IMR-90 (cell line): ENCODE data around the gene MRPS18A. TPM values are rescaled to one million over a fixed set of nuclear protein-coding genes. Genes with fewer than 3 reads are reported as not detected.

Experiments
- ATAC-seq: fragments of 200-7000 bp; cut with Tn5 transposase; 2 replicates; pipeline ENCODE4 v1.9.1; 2020; ENCODE audit warnings: low read depth, mild to moderate bottlenecking, moderate library complexity
- BruUV-seq: library from RNA; stranded (reverse); fragments of 400-500 nt; replicated peaks from 2 replicates; lab custom pipeline; 2021; lab: Mats Ljungman, UMichigan
- CTCF ChIA-PET: fragments of 300-600 bp; formaldehyde crosslinking; extraction: SDS; loops from one replicate; lab custom pipeline; 2021; ENCODE audit warnings: antibody characterized with exemption; lab: Yijun Ruan, JAX
- POLR2A ChIA-PET: fragments of 300-600 bp; sonication (Branson Sonifier 250); formaldehyde crosslinking; loops from one replicate; lab custom pipeline; 2022; ENCODE audit warnings: antibody characterized with exemption; ENCODE audit not compliant: unreplicated experiment; lab: Charles Lee
- DNase-seq: peaks from one replicate; pipeline ENCODE4 v3.0.0; 2013
- H2AFZ ChIP-seq: replicated peaks from 2 replicates; pipeline ENCODE3; 2013; ENCODE audit warnings: low read length, mild to moderate bottlenecking; ENCODE audit not compliant: poor library complexity
- H2AK5ac ChIP-seq: 2 replicates; pipeline ENCODE4 v1.6.1; 2013; ENCODE audit warnings: low read depth, low read length, inconsistent platforms
- H2AK9ac ChIP-seq: replicated peaks from 2 replicates; pipeline ENCODE3; 2013; ENCODE audit warnings: mild to moderate bottlenecking, low read depth, low read length, moderate library complexity; ENCODE audit not compliant: poor library complexity
- H2BK120ac ChIP-seq: 2 replicates; pipeline ENCODE4 v1.6.1; 2013; ENCODE audit warnings: low read depth, low read length, inconsistent platforms
- H2BK15ac ChIP-seq: 3 replicates; pipeline ENCODE4 v1.6.1; 2013; ENCODE audit warnings: low read depth, low read length, inconsistent platforms
- H2BK20ac ChIP-seq: 2 replicates; pipeline ENCODE4 v1.6.1; 2013; ENCODE audit warnings: low read depth, mild to moderate bottlenecking, inconsistent platforms, low read length, moderate library complexity
- H2BK5ac ChIP-seq: 2 replicates; pipeline ENCODE4 v1.6.1; 2013; ENCODE audit warnings: mild to moderate bottlenecking, low read depth, low read length, inconsistent platforms; ENCODE audit not compliant: poor library complexity, severe bottlenecking
- H3K14ac ChIP-seq: replicated peaks from 2 replicates; pipeline ENCODE4 v1.6.1; 2013; ENCODE audit warnings: low read depth, low read length, inconsistent platforms
- H3K18ac ChIP-seq: 2 replicates; pipeline ENCODE4 v1.6.1; 2013; ENCODE audit warnings: low read depth, low read length, control low read depth
- H3K23ac ChIP-seq: 2 replicates; pipeline ENCODE4 v1.6.1; 2013; ENCODE audit warnings: low read depth, low read length, inconsistent platforms
- H3K27ac ChIP-seq: 2 replicates; pipeline ENCODE4 v1.5.1; 2013; ENCODE audit warnings: mild to moderate bottlenecking, control low read depth, low read length; ENCODE audit not compliant: insufficient read depth
- H3K27me3 ChIP-seq: 2 replicates; pipeline ENCODE4 v1.6.1; 2013; ENCODE audit warnings: low read length; ENCODE audit not compliant: control insufficient read depth, insufficient read depth
- H3K36me3 ChIP-seq: 2 replicates; pipeline ENCODE4 v1.6.1; 2013; ENCODE audit warnings: low read length, mixed read lengths; ENCODE audit not compliant: control insufficient read depth, insufficient read depth
- H3K4ac ChIP-seq: 2 replicates; pipeline ENCODE4 v1.6.1; 2013; ENCODE audit warnings: low read depth, low read length, inconsistent platforms
- H3K4me1 ChIP-seq: 2 replicates; pipeline ENCODE4 v1.6.1; 2013; ENCODE audit warnings: low read length, mixed read lengths; ENCODE audit not compliant: control insufficient read depth, insufficient read depth
- H3K4me2 ChIP-seq: 2 replicates; pipeline ENCODE4 v1.6.1; 2013; ENCODE audit warnings: low read depth, mild to moderate bottlenecking, control low read depth, low read length, moderate library complexity
- H3K4me3 ChIP-seq: 2 replicates; pipeline ENCODE4 v1.5.1; 2013; ENCODE audit warnings: low read depth, mild to moderate bottlenecking, control low read depth, low read length, moderate library complexity; ENCODE audit not compliant: insufficient read depth
- H3K56ac ChIP-seq: 2 replicates; pipeline ENCODE4 v1.6.1; 2013; ENCODE audit warnings: low read length, inconsistent platforms; ENCODE audit not compliant: insufficient read depth; ENCODE audit errors: extremely low read depth
- H3K79me1 ChIP-seq, 2 experiments: 2 replicates each; pipeline ENCODE4 v1.6.1; 2013; ENCODE audit warnings: low read length in 2 of 2, inconsistent platforms in 1 of 2, low read depth in 1 of 2
- H3K9ac ChIP-seq: 2 replicates; pipeline ENCODE4 v1.6.1; 2013; ENCODE audit warnings: low read depth, low read length, control low read depth
- H3K9me1 ChIP-seq: 2 replicates; pipeline ENCODE4 v1.6.1; 2013; ENCODE audit warnings: low read length, inconsistent platforms; ENCODE audit not compliant: insufficient read depth
- H3K9me3 ChIP-seq: 2 replicates; pipeline ENCODE4 v1.6.1; 2013; ENCODE audit warnings: low read length; ENCODE audit not compliant: control insufficient read depth, insufficient read depth
- H4K20me1 ChIP-seq: 2 replicates; pipeline ENCODE4 v1.6.1; 2013; ENCODE audit warnings: low read length, inconsistent platforms; ENCODE audit not compliant: insufficient read depth
- H4K5ac ChIP-seq: 2 replicates; pipeline ENCODE4 v1.6.1; 2013; ENCODE audit warnings: mild to moderate bottlenecking, low read depth, low read length, control low read depth
- H4K8ac ChIP-seq, 2 experiments: 2 replicates each; pipeline ENCODE4 v1.6.1; 2013; ENCODE audit warnings: low read depth in 2 of 2, low read length in 2 of 2, control low read depth in 1 of 2, inconsistent platforms in 1 of 2
- H4K91ac ChIP-seq: 2 replicates; pipeline ENCODE4 v1.6.1; 2013; ENCODE audit warnings: low read depth, low read length, inconsistent platforms; ENCODE audit not compliant: insufficient read depth
- BHLHE40 ChIP-seq: fragments of 150-350 bp; IDR thresholded peaks from 2 replicates; pipeline ENCODE4 v1.6.1; 2016; ENCODE audit warnings: mild to moderate bottlenecking, low read depth, low read length
- CEBPB ChIP-seq: IDR thresholded peaks from 2 replicates; pipeline ENCODE4 v1.6.1; 2012; ENCODE audit warnings: low read depth, low read length, improper control_type of control experiment
- CHD1 ChIP-seq: IDR thresholded peaks from 2 replicates; pipeline ENCODE4 v1.6.1; 2012; ENCODE audit warnings: low read depth, low read length, improper control_type of control experiment
- CTCF ChIP-seq: conservative IDR thresholded peaks from 2 replicates; pipeline ENCODE4 v1.5.1; 2012; ENCODE audit warnings: mild to moderate bottlenecking, low read depth, low read length, improper control_type of control experiment
- FOS ChIP-seq: fragments of 150-350 bp; IDR thresholded peaks from 2 replicates; pipeline ENCODE4 v1.6.1; 2016; ENCODE audit warnings: low read depth, low read length
- MAFK ChIP-seq: IDR thresholded peaks from 2 replicates; pipeline ENCODE4 v1.6.1; 2012; ENCODE audit warnings: low read depth, low read length, improper control_type of control experiment
- MAZ ChIP-seq: IDR thresholded peaks from 2 replicates; pipeline ENCODE4 v1.6.1; 2012; ENCODE audit warnings: low read depth, mild to moderate bottlenecking, low read length, improper control_type of control experiment, moderate library complexity, borderline replicate concordance
- MXI1 ChIP-seq: IDR thresholded peaks from 2 replicates; pipeline ENCODE4 v1.6.1; 2012; ENCODE audit warnings: low read depth, mild to moderate bottlenecking, low read length, moderate library complexity, borderline replicate concordance
- NFE2L2 ChIP-seq: fragments of 150-350 bp; IDR thresholded peaks from 2 replicates; pipeline ENCODE4 v1.6.1; 2016; ENCODE audit warnings: low read depth, mild to moderate bottlenecking, low read length
- POLR2A ChIP-seq: IDR thresholded peaks from 2 replicates; pipeline ENCODE4 v1.6.1; 2012; ENCODE audit warnings: mild to moderate bottlenecking, low read depth, low read length
- RAD21 ChIP-seq: IDR thresholded peaks from 2 replicates; pipeline ENCODE4 v1.6.1; 2012; ENCODE audit warnings: low read length, improper control_type of control experiment
- RCOR1 ChIP-seq: IDR thresholded peaks from 2 replicates; pipeline ENCODE4 v1.6.1; 2012; ENCODE audit warnings: mild to moderate bottlenecking, low read length, improper control_type of control experiment; ENCODE audit not compliant: insufficient replicate concordance
- RFX5 ChIP-seq: IDR thresholded peaks from 2 replicates; pipeline ENCODE4 v1.8.0; 2012; ENCODE audit warnings: low read depth, mild to moderate bottlenecking, low read length, moderate library complexity
- SMC3 ChIP-seq: fragments of 150-350 bp; IDR thresholded peaks from 2 replicates; pipeline ENCODE4 v1.6.1; 2016; ENCODE audit warnings: low read depth, mild to moderate bottlenecking, antibody characterized with exemption, low read length, moderate library complexity
- USF2 ChIP-seq: fragments of 150-350 bp; IDR thresholded peaks from 2 replicates; pipeline ENCODE4 v1.6.1; 2017; ENCODE audit warnings: mild to moderate bottlenecking, antibody characterized with exemption, low read length, low read depth
- WGBS, 2 experiments: methylation state at CpG; one replicate each; pipeline versions ENCODE4 v1.1.5 to v1.1.7; 2013; ENCODE audit warnings: missing lambda C conversion rate in 2 of 2; ENCODE audit not compliant: insufficient read length in 1 of 2; ENCODE audit errors: extremely low coverage in 2 of 2; 5-methylcytosine and 5-hydroxymethylcytosine counted together
- dilution Hi-C: fragments of 300-500 bp; cut with HindIII; formaldehyde crosslinking; loops from one replicate; pipeline ENCODE4 v1.14.3; 2018; ENCODE audit warnings: low sequenced_read_pairs; ENCODE audit not compliant: unreplicated experiment
- in situ Hi-C: fragments of 300-500 bp; cut with MboI; formaldehyde crosslinking; loops from 3 replicates; pipeline ENCODE4 v1.14.3; 2019; ENCODE audit warnings: low sequenced_read_pairs, inconsistent platforms, mixed read lengths
- intact Hi-C: fragments of 100-400 bp; cut with micrococcal nuclease; formaldehyde crosslinking; loops from 2 replicates; pipeline ENCODE4 v1.10.0; 2022
- polyA plus RNA-seq, 3 experiments: library from polyadenylated mRNA; depleted of rRNA; stranded (reverse); fragments of >200 nt; gene quantifications; 2 replicates each; pipeline ENCODE4 v1.2.3, GENCODE V29; 2012; ENCODE audit warnings: low replicate concordance in 1 of 3
- total RNA-seq: library from RNA; depleted of rRNA; stranded (reverse); fragments of >200 nt; gene quantifications from 2 replicates; pipeline ENCODE4 v1.2.3, GENCODE V29; 2012
- TF ChIP-seq, protein P1 (sequence below): fragments of 150-350 bp; IDR thresholded peaks from 2 replicates; pipeline ENCODE4 v1.6.1; 2016; ENCODE audit warnings: low read depth, mild to moderate bottlenecking, low read length, moderate library complexity, borderline replicate concordance

The MRPS18A gene
- total and polyA plus RNA-seq, 2 of the 4 experiments (the other 2 are of a cell fraction), result 47.0 to 56.6 TPM

DNA sequence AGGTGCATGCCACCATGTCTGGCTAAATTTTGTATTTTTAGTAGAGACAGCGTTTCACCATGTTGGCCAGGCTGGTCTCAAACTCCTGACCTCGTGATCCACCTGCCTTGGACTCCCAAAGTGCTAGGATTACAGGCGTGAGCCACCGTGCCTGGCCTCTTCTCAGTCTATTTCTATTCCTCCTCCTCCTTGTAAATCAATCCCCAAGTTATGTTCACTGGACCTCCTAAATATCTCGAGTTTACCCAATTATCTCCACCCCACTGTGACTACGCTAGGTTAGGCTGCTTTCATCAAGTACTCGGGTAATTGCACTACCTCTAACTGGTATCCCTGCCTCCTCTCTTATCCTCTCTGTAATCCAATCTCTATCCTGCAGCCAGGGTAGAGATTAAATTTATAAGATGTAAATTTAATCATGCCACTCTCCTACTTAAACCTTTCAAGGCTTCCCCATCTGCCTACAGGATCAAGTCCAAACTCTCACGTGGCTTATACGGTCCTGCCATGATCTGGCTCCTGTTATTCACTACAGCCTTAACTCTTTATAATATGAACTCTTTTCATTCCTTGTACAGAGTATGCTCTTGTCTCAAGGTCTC is 52.8 kb downstream of the MRPS18A start:
- DNase-seq (no peak), ATAC-seq (no peak)
- Histone ChIP-seq H3K23ac (no peak overlapping the region; the same call in 1 of the 2 replicates), H2BK120ac (peak overlapping the region; percentile 71; the same call in 1 of the 2 replicates), H3K4ac (peak overlapping the region; percentile 86; the same call in 1 of the 2 replicates), H3K36me3 (peaks cover 9% of the 10 kb centered on the region), H3K27ac (no peak overlapping the region), H3K79me1 (peaks cover 17 to 31% of the 10 kb centered on the region in 2 experiments), H4K20me1 (peaks cover 8% of the 10 kb centered on the region), H3K27me3 (no peaks in the 10 kb centered on the region), H3K9ac (no peak overlapping the region), H2AK5ac (peak overlapping the region; percentile 84), H3K4me1 (peaks cover 9% of the 10 kb centered on the region), H2BK20ac (peak overlapping the region; percentile 66; the same call in 1 of the 2 replicates), H3K4me2 (no peak overlapping the region), H4K8ac (peak overlapping the region; percentile 86 to 100), H3K18ac (no peak overlapping the region), H2BK15ac (0 out of 3 replicates have a peak overlapping the region, but pooled peaks have one; percentile 4), H3K14ac (no peak overlapping the region), H4K5ac (peak overlapping the region; percentile 99), H2AK9ac (peak overlapping the region; percentile 71), H3K56ac (no peak overlapping the region), H4K91ac (peak overlapping the region; percentile 92; the same call in 1 of the 2 replicates), H3K4me3 (no peak overlapping the region), H2AFZ (peak overlapping the region; percentile 96), H3K9me1 (peaks cover 12% of the 10 kb centered on the region), H2BK5ac (no peak overlapping the region), H3K9me3 (no peaks in the 10 kb centered on the region)
- POLR2A ChIA-PET, result no interaction called here
- WGBS, 2 experiments, result 67% methylated on average over 2 of the region's 9 CpGs; no CpG with 5 or more reads in 1 of the 2 experiments
- CTCF ChIA-PET, result no interaction called here
- no TSS peak for BruUV-seq
- dilution Hi-C loops (no loop called here), intact Hi-C loops (no loop called here), in situ Hi-C loops (no loop called here)
- TF ChIP-seq POLR2A (no peak), CTCF (no peak), MXI1 (no peak), MAZ (no peak), BHLHE40 (no peak), USF2 (no peak), RFX5 (no peak), MAFK (no peak), FOS (no peak), RCOR1 (no peak), CHD1 (no peak), RAD21 (no peak), CEBPB (no peak), NFE2L2 (no peak), SMC3 (no peak)
- TF ChIP-seq, protein P1, sequence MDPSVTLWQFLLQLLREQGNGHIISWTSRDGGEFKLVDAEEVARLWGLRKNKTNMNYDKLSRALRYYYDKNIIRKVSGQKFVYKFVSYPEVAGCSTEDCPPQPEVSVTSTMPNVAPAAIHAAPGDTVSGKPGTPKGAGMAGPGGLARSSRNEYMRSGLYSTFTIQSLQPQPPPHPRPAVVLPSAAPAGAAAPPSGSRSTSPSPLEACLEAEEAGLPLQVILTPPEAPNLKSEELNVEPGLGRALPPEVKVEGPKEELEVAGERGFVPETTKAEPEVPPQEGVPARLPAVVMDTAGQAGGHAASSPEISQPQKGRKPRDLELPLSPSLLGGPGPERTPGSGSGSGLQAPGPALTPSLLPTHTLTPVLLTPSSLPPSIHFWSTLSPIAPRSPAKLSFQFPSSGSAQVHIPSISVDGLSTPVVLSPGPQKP, result no peak
